MV-4-11 (cell line): Measurements from ENCODE around the gene FOXJ3.
A peak's percentile ranks its signal among the peaks of the same experiment; 100 is the strongest.

Source experiments
- DNase-seq: peaks from one replicate; lab custom pipeline; 2025; lab: John Stamatoyannopoulos, UW

FOXJ3 gene

GRCh38 chr1:42167611-42168390, 167.2 kb downstream of the FOXJ3 start:
- DNase-seq, result no peak

DNA sequence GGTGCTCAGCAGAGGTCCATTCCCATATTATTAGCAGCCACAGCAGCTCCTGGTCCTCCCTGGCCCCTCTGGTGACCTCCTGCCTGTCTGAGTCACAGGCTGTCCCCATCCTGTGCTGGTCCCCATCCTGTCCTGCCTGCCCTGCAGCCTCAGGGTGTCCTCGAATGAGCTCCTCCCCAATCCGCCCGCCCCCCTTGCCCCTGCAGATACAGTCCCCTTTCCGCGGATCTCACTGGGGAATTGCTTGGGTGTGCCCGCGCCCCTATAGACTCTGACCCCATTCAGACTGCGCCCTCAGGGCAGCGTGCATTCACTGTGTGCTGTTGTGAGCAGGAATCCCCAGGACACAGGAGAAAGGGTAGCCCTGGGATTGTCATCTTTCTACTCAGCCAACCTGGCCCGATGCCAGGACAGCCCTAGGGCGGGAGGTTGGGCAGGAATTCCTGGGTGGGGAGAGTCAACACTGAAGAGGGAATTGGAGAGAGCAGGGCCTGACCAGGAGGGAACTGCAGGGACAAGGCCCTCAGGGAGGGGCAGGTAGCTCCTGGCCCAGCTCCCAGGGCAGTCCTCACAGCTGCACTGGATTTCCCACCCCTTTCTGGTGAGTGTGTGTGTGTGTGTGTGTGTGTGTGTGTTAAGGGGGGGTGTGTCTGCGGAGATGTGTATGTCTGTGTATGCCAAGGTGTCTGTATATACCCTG, 169.4 kb downstream of the FOXJ3 start:
- no peak for DNase-seq

DNA sequence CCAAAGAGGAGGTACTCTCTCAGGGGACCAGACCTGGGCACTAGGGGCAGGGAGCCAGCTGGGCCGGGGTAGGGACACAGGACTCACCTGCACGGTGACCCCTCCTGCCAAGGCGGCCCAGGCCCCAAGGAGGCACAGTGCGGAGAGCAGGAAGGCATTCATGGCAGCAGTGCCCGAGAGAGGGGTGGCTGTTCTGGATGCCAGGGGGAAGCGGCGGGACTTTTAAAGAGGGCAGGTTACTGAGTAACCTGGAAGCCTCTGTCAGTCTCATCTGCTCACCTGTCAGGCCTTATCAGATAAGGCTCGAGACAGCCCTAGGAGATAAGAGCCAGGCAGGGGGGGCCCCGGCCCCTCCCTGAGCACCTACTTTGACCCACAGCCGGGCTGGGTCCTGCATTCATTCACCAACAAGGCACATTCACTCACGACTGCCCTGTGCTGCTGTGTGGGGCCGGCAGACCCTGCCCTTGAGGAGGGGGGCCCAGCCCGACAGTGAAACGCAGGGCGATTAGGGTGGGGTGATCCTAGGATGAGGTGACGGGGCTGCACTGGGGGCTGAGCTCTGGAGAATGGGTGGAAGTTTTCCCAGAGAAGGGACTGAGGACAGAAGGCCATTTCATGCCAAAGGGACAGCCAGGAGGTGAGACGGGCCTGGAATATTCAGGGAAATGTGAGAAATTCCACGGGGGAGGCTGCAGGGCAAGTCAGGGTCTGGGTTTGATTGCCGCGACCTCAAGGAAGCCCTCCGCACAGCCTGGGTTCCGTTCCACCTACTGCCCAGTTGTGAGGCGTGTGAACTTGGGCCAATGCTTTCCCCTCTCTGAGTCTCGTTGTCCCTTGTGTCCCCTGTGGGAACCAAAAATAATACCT, 170.2 kb downstream of the FOXJ3 start, which contains the start of gene GUCA2A:
GUCA2A (minus strand) TSS at position 195 of the 870 bp plus-strand sequence; CDS start at position 162, 33 bp downstream.
- no peak for DNase-seq

- DNase-seq, result no peak
These were observed 171.2 kb downstream of the FOXJ3 start for GRCh38 chr1:42163536-42164503.

GRCh38 chr1:42163114-42163513, 171.9 kb downstream of the FOXJ3 start:
- no peak for DNase-seq

GRCh38 chr1:42162181-42162580, 172.9 kb downstream of the FOXJ3 start:
- peak; percentile 91 for DNase-seq

DNA sequence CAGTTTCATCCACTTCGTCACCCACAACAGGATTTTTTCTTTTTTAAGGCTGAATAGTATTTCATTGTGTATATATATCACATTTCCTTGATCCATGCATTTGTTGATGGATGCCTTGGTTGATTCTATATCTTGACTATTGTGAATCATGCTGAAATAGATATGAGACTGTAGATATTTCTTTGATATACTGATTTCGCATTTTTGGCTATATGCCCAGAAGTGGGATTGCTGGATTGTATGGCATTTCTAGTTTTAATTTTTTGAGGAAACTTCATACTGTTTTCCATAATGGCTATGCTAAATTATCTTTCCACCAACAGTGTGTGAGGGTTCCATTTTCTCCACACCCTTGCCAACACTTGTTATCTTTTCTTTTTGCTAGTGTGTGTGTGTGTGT, 176.8 kb downstream of the FOXJ3 start:
- DNase-seq, result no peak

DNA sequence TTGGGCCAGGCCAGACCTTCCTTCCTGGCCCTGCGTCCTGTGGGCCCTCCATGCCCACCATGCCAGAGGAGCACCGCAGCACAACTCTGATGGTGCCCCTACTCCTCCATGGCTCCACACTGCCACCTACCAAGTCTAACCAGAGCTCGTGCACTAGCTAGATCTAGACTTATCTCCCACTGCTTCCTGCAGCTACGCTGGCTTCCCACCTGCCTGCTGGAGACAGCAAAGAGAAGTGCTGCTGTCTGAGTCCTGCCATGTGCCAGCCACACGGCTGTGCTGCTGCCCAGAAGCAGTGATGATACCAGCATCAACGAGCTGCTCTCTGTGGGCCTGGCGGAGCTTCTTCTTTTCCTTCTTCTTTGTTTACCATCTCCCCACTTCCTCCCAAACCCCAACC, 177.4 kb downstream of the FOXJ3 start:
- DNase-seq, result peak; percentile 81

DNA sequence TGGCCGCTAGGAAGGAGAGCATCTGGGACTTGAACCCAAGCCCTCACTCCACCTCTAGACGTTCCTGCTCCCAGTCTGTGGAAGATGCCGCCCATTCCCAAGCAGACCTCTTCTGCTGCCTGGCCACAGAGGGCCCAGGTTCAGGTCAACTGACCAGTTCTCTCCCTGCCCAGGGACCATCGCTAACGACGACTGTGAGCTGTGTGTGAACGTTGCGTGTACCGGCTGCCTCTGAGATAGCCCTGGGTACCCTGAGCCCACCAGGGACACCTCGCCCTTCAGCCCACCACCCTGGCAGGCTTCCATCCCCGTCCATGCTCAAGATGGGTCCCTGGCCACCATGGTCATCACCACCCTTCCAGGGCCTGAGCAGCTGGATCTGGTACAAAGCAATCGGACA, 179.7 kb downstream of the FOXJ3 start:
- DNase-seq, result no peak

DNA sequence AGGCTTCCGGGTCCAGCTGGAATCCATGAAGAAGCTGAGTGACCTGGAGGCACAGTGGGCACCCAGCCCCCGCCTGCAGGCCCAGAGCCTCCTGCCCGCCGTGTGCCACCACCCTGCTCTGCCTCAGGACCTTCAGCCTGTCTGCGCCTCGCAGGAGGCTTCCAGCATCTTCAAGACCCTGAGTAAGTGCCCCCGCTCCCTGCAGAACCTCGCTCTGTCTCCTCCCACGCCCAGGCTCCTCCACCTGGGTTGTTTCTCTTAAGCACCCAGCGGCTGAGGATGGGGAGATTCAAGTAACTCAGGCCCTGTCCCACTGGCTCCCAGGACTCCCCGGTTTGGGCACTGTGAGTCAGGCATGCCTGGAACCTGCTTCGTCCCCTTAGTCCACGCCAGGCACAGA, 180.3 kb downstream of the FOXJ3 start:
- DNase-seq, result no peak

DNA sequence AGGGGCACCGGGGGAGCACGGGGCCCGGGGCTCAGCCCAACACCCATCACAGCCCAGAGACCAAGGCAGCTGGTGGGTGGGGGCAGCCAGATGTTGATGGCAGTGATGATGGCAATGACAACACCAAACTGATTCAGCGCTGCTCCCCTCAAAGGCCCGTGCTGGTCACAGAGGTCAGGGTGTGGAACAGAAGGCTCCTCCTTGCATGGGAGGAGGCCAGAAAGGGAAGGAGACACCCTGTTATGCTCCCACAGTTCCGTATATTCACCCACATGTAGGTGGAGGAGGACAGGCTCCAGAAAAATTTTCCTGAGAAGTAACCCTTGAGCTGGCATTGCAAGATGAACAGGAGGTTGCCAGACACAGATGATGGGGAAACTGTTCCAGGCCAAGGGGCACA, 181.4 kb downstream of the FOXJ3 start:
- no peak for DNase-seq

- DNase-seq, result no peak
These were observed 182.0 kb downstream of the FOXJ3 start, which contains the start of gene GUCA2B for GRCh38 chr1:42152907-42153600. GUCA2B (plus strand) TSS chr1:42153410; CDS start chr1:42153451, 41 bp downstream.

GRCh38 chr1:42152119-42152518, 182.9 kb downstream of the FOXJ3 start:
- DNase-seq, result no peak

- DNase-seq, result peak; percentile 40
These were observed 184.4 kb downstream of the FOXJ3 start for GRCh38 chr1:42150651-42151050.

- no peak for DNase-seq
These were observed 186.9 kb downstream of the FOXJ3 start for GRCh38 chr1:42148166-42148565.

DNA sequence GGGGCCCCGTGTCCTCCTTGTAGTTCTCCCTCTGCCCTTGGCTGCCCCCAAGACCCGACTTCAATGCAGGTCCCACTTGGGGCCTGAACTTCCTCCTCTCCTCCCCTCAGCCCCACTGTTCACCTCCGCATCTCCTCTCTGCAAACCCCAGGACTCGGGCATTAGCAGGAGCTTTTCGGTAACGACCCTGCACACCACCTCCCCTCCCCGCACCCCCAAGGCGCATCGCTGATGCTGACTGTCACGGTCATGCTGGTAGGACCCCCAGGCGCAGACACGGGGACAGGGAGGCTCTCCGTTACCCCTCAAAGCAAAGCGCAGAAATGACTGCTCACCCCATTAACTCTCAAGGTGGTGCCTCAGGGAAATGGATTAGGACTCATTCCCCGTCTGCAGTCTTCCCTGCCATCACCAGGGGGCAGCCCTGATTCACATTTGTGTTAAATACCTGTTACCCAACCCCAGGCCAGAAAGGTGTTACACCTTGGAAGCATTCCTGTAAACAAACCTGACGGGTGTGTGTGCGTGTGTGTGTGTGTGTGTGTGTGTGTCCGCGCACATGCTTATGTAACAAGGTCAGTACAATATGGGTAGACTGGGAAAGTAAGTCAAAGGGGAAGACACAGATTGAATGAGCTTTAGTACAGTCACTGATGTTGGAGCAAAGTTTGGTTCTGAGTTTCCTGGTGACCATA, 188.3 kb downstream of the FOXJ3 start:
- peak; percentile 33 for DNase-seq

GRCh38 chr1:42145764-42146625, 189.0 kb downstream of the FOXJ3 start:
- DNase-seq, result no peak

GRCh38 chr1:42145389-42145716, 189.7 kb downstream of the FOXJ3 start:
- DNase-seq, result peak; percentile 62
